Measurements from ENCODE around the gene KIAA0319L. TPM values are rescaled to one million over a fixed set of nuclear protein-coding genes. Genes with fewer than 3 reads are reported as not detected.

The KIAA0319L gene
- total RNA-seq, 1 experiment from 2014 or later, result 46.4 TPM

DNA sequence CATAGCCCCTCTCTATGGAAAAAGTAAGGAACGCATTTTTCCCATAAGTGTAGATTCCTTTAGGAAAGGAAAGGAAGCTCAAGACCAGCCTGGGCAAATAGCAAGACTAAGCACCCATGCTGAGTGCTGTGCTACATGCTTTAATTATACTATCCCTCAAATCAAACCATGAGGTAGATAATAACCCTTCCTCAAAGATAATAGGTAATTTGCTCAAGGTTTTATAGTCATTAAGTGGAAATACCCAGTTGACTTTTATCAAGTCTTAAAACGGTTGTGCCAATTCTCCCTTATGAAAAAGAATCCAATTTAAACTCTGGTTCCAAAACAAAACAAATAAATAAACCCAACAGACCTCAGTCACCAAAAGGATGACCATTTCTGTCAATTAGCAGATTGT is 3.4 kb downstream of the KIAA0319L start:
- Histone ChIP-seq H2AFZ (ENCODE audit: low read length) (no peak overlapping the region), H3K23me2 (ENCODE audit: insufficient read length, low read depth, low read length, poor library complexity, severe bottlenecking) (peaks cover 21% of the 10 kb centered on the region), H3K4me1 (ENCODE audit: insufficient read depth, low read length) (peaks cover 6% of the 10 kb centered on the region; the same call in 1 of the 2 replicates), H3K27me3 (ENCODE audit: insufficient read depth, low read length) (no peaks in the 10 kb centered on the region), H3K14ac (ENCODE audit: insufficient read depth, low read length) (no peak overlapping the region), H2BK15ac (ENCODE audit: low read depth, low read length) (no peak overlapping the region), H2BK20ac (ENCODE audit: low read depth, low read length, poor library complexity, severe bottlenecking) (no peak overlapping the region), H2AK5ac (ENCODE audit: insufficient read length, low read length) (no peak overlapping the region), H4K20me1 (ENCODE audit: control insufficient read depth, insufficient read depth, insufficient read length) (no peaks in the 10 kb centered on the region), H3K18ac (ENCODE audit: insufficient read length, low read depth, low read length) (no peak overlapping the region), H3K4me2 (ENCODE audit: insufficient read depth, insufficient read length, low read length) (peak overlapping the region; percentile 35), H4K8ac (replicated peaks; ENCODE audit: insufficient read length, low read depth, low read length) (no peak overlapping the region), H2BK5ac (ENCODE audit: insufficient read length, low read length) (no peak overlapping the region), H3K9me3 (ENCODE audit: control insufficient read depth, low read depth, low read length) (no peaks in the 10 kb centered on the region), H3K23ac (ENCODE audit: insufficient read length, low read depth, low read length) (no peak overlapping the region), H2BK120ac (ENCODE audit: low read depth, low read length, poor library complexity, severe bottlenecking) (no peak overlapping the region), H4K5ac (ENCODE audit: insufficient read length, low read depth, low read length) (no peak overlapping the region), H3K79me2 (ENCODE audit: insufficient read depth, low read length) (peaks cover 8% of the 10 kb centered on the region; the same call in 1 of the 2 replicates), H3K27ac (ENCODE audit: insufficient read length, low read depth, low read length) (peak overlapping the region; percentile 96), H3K56ac (ENCODE audit: insufficient read length, low read depth, low read length) (no peak overlapping the region), H2BK12ac (ENCODE audit: insufficient read length, low read depth, low read length) (no peak overlapping the region), H4K91ac (ENCODE audit: insufficient read length, low read depth, low read length) (no peak overlapping the region), H3K79me1 (ENCODE audit: insufficient read depth, low read depth, low read length, poor library complexity, severe bottlenecking) (no peaks in the 10 kb centered on the region), H3K4ac (ENCODE audit: low read depth, low read length) (no peak overlapping the region), H3T11ph (ENCODE audit: low read length) (no peak overlapping the region), H3K9ac (ENCODE audit: extremely low read depth, insufficient read length, low read length) (no peak overlapping the region)
- H3K4me3 Mint-ChIP-seq, result peak overlapping the region; percentile 91 to 98
- peaks cover 20 to 33% (median 24%) of the 10 kb centered on the region in 3 experiments; a peak in 6 of 7 replicates for H3K36me3 Mint-ChIP-seq (ENCODE audit: insufficient read depth in 1 of 3, low read depth in 3 of 3)
- H3K9me3 Mint-ChIP-seq, result peaks cover 0 to 4% of the 10 kb centered on the region in 2 experiments; a peak in 2 of 5 replicates
- DNase-seq, result no peak
- no peaks in the 10 kb centered on the region for H3K27me3 Mint-ChIP-seq (ENCODE audit: low read depth)
- H3K27ac Mint-ChIP-seq, result peak overlapping the region; percentile 97 to 100 (median 98); a peak in 6 of 7 replicates
- WGBS (ENCODE audit: extremely low coverage, insufficient read length, low lambda C conversion rate), result no CpG with 5 or more reads among the region's 2 CpGs
- peaks cover 38 to 47% of the 10 kb centered on the region in 2 experiments for H3K4me1 Mint-ChIP-seq
- TF ChIP-seq, protein P1, sequence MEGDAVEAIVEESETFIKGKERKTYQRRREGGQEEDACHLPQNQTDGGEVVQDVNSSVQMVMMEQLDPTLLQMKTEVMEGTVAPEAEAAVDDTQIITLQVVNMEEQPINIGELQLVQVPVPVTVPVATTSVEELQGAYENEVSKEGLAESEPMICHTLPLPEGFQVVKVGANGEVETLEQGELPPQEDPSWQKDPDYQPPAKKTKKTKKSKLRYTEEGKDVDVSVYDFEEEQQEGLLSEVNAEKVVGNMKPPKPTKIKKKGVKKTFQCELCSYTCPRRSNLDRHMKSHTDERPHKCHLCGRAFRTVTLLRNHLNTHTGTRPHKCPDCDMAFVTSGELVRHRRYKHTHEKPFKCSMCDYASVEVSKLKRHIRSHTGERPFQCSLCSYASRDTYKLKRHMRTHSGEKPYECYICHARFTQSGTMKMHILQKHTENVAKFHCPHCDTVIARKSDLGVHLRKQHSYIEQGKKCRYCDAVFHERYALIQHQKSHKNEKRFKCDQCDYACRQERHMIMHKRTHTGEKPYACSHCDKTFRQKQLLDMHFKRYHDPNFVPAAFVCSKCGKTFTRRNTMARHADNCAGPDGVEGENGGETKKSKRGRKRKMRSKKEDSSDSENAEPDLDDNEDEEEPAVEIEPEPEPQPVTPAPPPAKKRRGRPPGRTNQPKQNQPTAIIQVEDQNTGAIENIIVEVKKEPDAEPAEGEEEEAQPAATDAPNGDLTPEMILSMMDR (conservative IDR thresholded peaks at IDR 0.05), result no peak

All from H9 (cell line).